GM21515 (cell line): Measurements from ENCODE around the gene KDSR.
A peak's percentile ranks its signal among the peaks of the same experiment; 100 is the strongest.

Experiments used
- ATAC-seq: cut with Tn5 transposase; IDR thresholded peaks from one replicate; pipeline ENCODE4 v1.9.1; 2021; ENCODE audit not compliant: unreplicated experiment

Gene KDSR

DNA sequence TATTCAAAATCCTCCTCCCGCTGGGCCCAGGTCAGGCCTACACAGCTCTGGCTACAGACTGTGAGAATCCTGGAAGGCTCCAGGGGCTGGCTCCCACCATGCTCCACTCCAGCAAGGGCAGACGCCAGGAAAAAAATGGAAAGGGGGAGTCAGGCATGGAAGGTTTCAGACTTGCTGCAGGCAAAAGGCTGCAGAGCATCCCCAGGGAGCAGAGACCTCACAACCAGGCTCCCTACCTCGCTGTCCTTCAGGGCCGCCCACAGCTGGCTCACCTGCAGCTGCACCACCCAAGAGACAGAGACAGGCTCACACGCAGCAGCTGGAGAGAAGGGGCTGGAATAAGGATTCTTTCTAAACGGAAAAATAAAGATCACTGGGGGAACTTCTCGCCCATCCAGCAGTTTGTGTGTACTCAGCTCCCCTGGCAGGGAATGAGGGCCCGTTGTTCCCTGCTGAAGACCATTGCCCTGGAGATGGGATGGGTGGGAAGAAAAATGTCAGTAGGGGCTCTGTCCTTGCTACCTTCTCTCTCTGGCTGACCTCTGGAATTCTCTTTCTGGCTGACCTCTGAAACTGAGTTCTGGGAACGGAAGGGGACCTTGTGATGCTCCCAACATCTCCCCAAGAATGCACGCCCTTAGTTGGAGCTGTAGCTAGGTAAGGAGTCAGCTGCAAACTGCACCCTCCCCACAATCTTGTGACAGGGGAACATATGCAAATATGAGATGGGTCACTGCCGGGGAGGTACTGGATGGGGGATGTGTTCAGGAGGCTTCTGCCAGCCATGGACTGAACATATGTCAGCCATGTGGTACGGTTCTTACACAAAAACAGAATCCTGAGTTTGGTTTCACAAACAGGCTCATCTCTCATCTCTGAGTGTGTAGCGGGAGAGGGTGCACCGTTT is 81.9 kb downstream of the KDSR start:
- peak; percentile 95 for ATAC-seq

DNA sequence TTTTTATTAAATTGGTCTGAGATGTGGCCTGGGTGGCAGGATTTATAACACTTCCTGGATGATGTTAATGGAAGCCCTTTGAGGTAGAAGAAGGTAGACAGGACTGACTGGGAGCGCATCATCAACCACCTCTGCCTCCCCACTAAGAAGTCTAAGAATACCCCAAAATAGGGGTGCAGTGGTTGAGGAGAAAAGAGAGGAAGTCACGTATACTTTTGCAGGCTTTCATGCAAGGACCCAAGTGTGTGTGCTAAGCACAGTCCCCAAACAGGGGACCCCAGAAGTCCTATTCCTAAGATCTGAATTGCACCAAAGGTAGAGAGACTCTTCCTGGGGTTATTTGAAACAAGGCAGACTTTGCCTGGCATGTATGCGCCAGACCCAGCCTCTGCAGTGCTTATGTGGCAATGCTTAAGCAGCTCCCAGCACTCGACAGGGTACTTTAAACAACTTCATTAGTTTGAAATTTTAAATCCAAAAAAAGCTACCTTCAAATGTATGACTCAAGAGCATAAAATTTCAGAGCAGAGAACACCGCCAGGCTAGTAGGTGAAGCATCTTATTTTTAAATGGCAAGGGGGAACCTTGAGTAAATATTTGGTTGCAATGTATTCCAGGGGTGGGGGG is 82.7 kb downstream of the KDSR start:
- no peak for ATAC-seq

DNA sequence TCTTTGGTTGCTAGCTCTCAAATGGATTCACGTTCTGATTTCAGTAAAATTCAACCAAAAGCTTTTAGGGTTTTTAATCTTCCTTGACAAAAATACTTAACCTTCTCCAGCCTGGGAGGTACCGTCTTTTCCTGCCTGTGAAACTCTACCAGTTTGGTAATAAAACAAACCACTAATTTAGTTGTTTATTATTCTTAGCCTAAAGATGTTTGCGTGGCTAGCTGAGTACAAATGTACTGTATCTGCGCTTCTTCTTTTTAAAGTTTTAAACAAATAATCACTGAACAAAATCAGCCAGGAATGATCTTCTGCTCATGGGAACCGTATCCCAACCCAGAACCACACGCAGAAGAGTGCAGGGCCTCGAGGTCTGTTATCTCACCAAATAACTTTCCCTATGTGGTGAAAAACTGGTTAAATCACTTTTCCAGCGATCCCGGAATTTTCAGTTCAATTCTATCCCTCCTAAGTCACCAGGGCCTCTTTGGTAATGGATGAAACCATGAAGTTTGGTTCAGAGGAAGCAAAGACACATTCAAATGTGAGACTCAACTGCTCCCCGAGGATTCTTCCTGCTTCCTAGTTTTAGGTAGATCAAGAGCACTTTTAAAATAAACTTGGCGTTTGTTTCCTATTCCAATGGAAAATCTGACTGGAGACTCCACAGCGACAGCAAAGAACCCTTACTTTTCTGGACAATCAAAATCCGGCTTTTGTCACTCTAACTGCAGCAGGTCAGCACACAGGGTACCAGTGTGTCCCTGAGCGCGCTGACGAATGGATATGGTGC is 83.5 kb downstream of the KDSR start:
- no peak for ATAC-seq

DNA sequence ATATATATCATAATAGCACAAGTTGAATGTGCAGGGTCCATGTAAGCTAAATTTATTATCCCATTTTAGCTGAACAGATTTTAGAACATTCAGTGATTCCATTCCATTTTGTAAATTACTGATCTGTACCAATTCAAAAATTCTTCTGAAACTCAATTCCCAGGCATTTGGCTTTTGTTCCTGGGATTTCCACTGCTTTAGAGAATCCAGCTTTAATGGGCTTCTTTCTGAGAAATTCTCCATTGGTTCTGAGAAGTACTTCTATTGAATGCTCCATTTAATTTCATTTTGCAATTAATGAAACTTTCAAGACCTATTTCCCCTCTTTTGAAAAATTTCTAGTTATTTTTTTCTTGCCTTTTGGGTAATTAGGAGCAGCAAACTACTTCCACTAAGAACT is 84.2 kb downstream of the KDSR start:
- ATAC-seq, result no peak
